CD4-positive, CD25-positive, alpha-beta regulatory T cell (primary cell): Measurements from ENCODE around the gene ARL17A. TPM values are rescaled to one million over a fixed set of nuclear protein-coding genes. Genes with fewer than 3 reads are reported as not detected.
"Not testable (repeated sequence)": the region's sequence is repeated elsewhere in the genome, so short reads cannot be mapped to it uniquely, and the experiment has no call there.

Source experiments
- ATAC-seq, 2 donors: fragments of 150-1000 bp; cut with Tn5 transposase; one replicate each; pipeline ENCODE4 v1.10.0; 2021; ENCODE audit warnings: low read depth in 2 of 2, moderate number of reproducible peaks in 2 of 2, moderate library complexity in 1 of 2
- DNase-seq, 3 donors: peaks; one replicate each; pipeline versions ENCODE4 v3.0.0 to v3.0.0-alpha.2; 2012 to 2022; ENCODE audit warnings: mixed read lengths in 1 of 3
- H3K27ac ChIP-seq: one replicate; pipeline ENCODE4 v1.7.0; 2013; ENCODE audit warnings: mild to moderate bottlenecking, low read length; ENCODE audit not compliant: insufficient read depth, poor library complexity, severe bottlenecking
- H3K27me3 ChIP-seq: one replicate; pipeline ENCODE4 v1.7.0; 2013; ENCODE audit warnings: low read length; ENCODE audit not compliant: control insufficient read depth, insufficient read depth
- H3K36me3 ChIP-seq: one replicate; pipeline ENCODE4 v1.7.0; 2013; ENCODE audit warnings: mild to moderate bottlenecking, low read length, moderate library complexity; ENCODE audit not compliant: control insufficient read depth, insufficient read depth
- H3K4me1 ChIP-seq: 2 replicates; pipeline ENCODE4 v1.7.0; 2013; ENCODE audit warnings: mild to moderate bottlenecking, low read length; ENCODE audit not compliant: insufficient read depth, control insufficient read depth, poor library complexity, severe bottlenecking
- H3K4me3 ChIP-seq: one replicate; pipeline ENCODE4 v1.7.0; 2013; ENCODE audit warnings: low read depth, mild to moderate bottlenecking, low read length, moderate library complexity
- H3K9me3 ChIP-seq, 2 experiments: 1 replicate in 1 of 2; 2 replicates in 1 of 2; pipeline ENCODE4 v1.7.0; 2013; ENCODE audit warnings: low read length in 2 of 2, mild to moderate bottlenecking in 1 of 2, moderate library complexity in 1 of 2; ENCODE audit not compliant: control insufficient read depth in 2 of 2
- H3K27ac Mint-ChIP-seq, 3 donors: one replicate each; pipeline ENCODE4 v1.8.0; 2020 to 2022; ENCODE audit warnings: mild to moderate bottlenecking in 3 of 3, mixed read lengths in 3 of 3, moderate library complexity in 2 of 3
- H3K27me3 Mint-ChIP-seq: one replicate; pipeline ENCODE4 v1.8.0; 2022; ENCODE audit warnings: mild to moderate bottlenecking, mixed read lengths
- H3K36me3 Mint-ChIP-seq: one replicate; pipeline ENCODE4 v1.8.0; 2020; ENCODE audit warnings: mixed read lengths
- H3K4me1 Mint-ChIP-seq, 4 donors: one replicate each; pipeline ENCODE4 v1.8.0; 2020 to 2022; ENCODE audit warnings: mixed read lengths in 4 of 4, mild to moderate bottlenecking in 1 of 4
- H3K4me3 Mint-ChIP-seq, 4 donors: one replicate each; pipeline ENCODE4 v1.8.0; 2020 to 2022; ENCODE audit warnings: mild to moderate bottlenecking in 4 of 4, mixed read lengths in 4 of 4, moderate library complexity in 3 of 4
- H3K9me3 Mint-ChIP-seq, 7 donors: one replicate each; pipeline ENCODE4 v1.8.0; 2020 to 2022; ENCODE audit warnings: mixed read lengths in 7 of 7, mild to moderate bottlenecking in 3 of 7, moderate library complexity in 2 of 7
- polyA plus RNA-seq, 4 donors: library from polyadenylated mRNA; unstranded; fragments of 300-500 nt; fragmentation: Illumina TruSeq; gene quantifications; one replicate each; pipeline ENCODE4 v1.2.3, GENCODE V29; 2021
- total RNA-seq: library from RNA; stranded (reverse); gene quantifications from one replicate; pipeline ENCODE4 v1.2.3, GENCODE V29; 2022

Gene ARL17A
- total and polyA plus RNA-seq, 5 donors from 2014 or later, result 2.8 to 29.4 (median 6.5) TPM

GRCh38 chr17:46505896-46506295, 73.6 kb downstream of the ARL17A start:
- not testable (repeated sequence) for H3K27me3 Mint-ChIP-seq

GRCh38 chr17:46499437-46500139, 79.9 kb downstream of the ARL17A start:
- H3K27ac Mint-ChIP-seq, H3K27me3 ChIP-seq, DNase-seq, H3K4me3 Mint-ChIP-seq, H3K36me3 Mint-ChIP-seq, H3K27me3 Mint-ChIP-seq, H3K27ac ChIP-seq, ATAC-seq, H3K4me3 ChIP-seq, H3K9me3 ChIP-seq, H3K36me3 ChIP-seq, H3K9me3 Mint-ChIP-seq, H3K4me1 ChIP-seq: not testable (repeated sequence)
- peaks cover 4 to 11% (median 7%) of the 10 kb centered on the region in 4 donors for H3K4me1 Mint-ChIP-seq

More at GRCh38 chr17:46505896-46506295, 73.6 kb downstream of the ARL17A start:
- H3K4me1 Mint-ChIP-seq, result peaks cover 4 to 11% (median 5%) of the 10 kb centered on the region in 4 donors
- H3K36me3 ChIP-seq, H3K4me1 ChIP-seq, H3K27ac Mint-ChIP-seq, H3K36me3 Mint-ChIP-seq, H3K27me3 ChIP-seq, H3K9me3 Mint-ChIP-seq, ATAC-seq, H3K27ac ChIP-seq, H3K4me3 Mint-ChIP-seq, H3K9me3 ChIP-seq, H3K4me3 ChIP-seq, DNase-seq: not testable (repeated sequence)

GRCh38 chr17:46492021-46492420, 87.5 kb downstream of the ARL17A start:
- H3K27ac Mint-ChIP-seq, H3K27me3 Mint-ChIP-seq, H3K36me3 Mint-ChIP-seq, ATAC-seq, H3K4me3 ChIP-seq, H3K9me3 Mint-ChIP-seq, H3K27me3 ChIP-seq, H3K4me1 ChIP-seq, DNase-seq, H3K4me1 Mint-ChIP-seq, H3K9me3 ChIP-seq, H3K4me3 Mint-ChIP-seq, H3K27ac ChIP-seq, H3K36me3 ChIP-seq: not testable (repeated sequence)

- H3K4me3 Mint-ChIP-seq, H3K9me3 Mint-ChIP-seq, ATAC-seq, H3K4me1 Mint-ChIP-seq, DNase-seq, H3K27me3 ChIP-seq, H3K9me3 ChIP-seq, H3K27ac Mint-ChIP-seq, H3K36me3 Mint-ChIP-seq, H3K27ac ChIP-seq, H3K4me1 ChIP-seq, H3K4me3 ChIP-seq, H3K36me3 ChIP-seq, H3K27me3 Mint-ChIP-seq: not testable (repeated sequence)
Observed at GRCh38 chr17:46481310-46481709, 98.2 kb downstream of the ARL17A start.

DNA sequence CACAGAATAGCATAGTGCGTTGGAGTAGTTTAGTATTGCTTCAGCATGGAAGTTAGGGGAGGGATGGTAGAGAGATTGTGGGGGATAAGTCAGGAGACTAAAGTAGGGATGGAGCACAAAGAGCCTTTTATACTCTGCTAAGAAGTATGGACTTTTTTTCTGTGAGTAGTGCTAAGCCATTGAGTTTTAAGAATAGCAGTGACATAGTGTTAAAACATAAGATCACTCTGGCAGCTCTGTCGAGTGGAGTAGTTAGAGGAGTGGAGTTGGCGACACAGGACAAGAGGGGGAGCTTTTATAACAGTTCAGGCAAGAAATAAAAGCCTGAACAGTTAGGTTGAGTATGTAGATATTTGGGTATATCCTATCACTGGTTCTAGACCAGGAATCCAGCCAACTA, 100.7 kb downstream of the ARL17A start:
- not testable (repeated sequence) for H3K36me3 Mint-ChIP-seq, H3K27me3 Mint-ChIP-seq, H3K4me1 ChIP-seq, DNase-seq, H3K27ac Mint-ChIP-seq, H3K36me3 ChIP-seq, H3K4me3 ChIP-seq, H3K27ac ChIP-seq, H3K27me3 ChIP-seq, H3K9me3 Mint-ChIP-seq, H3K4me3 Mint-ChIP-seq, ATAC-seq, H3K9me3 ChIP-seq, H3K4me1 Mint-ChIP-seq

DNA sequence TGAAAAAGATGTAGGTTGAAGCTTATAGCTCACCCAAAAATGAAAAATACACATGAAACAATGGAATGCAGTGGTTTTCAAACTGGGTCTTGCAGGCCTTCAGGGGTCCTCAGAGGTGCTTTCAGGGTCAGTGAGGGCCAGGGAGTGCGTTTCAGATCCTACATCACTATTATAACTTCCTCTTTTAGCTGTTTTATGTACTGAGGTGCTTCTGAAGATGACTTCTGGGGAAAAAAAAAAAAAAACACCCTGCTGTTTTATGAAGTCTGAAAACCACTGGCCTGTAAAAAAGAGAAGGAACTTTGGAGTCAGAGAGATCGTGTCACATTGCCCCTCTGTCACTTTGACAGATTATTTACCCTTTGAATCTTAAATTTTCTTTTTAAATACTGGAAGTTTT, 103.9 kb downstream of the ARL17A start:
- H3K27me3 Mint-ChIP-seq, H3K4me3 ChIP-seq, H3K9me3 ChIP-seq, ATAC-seq, H3K27ac ChIP-seq, H3K4me3 Mint-ChIP-seq, H3K4me1 Mint-ChIP-seq, DNase-seq, H3K36me3 ChIP-seq, H3K36me3 Mint-ChIP-seq, H3K27me3 ChIP-seq, H3K9me3 Mint-ChIP-seq, H3K4me1 ChIP-seq, H3K27ac Mint-ChIP-seq: not testable (repeated sequence)

GRCh38 chr17:46474489-46474888, 105.0 kb downstream of the ARL17A start:
- H3K36me3 ChIP-seq, H3K27me3 Mint-ChIP-seq, H3K27ac ChIP-seq, H3K9me3 Mint-ChIP-seq, H3K4me3 Mint-ChIP-seq, H3K27me3 ChIP-seq, H3K36me3 Mint-ChIP-seq, H3K4me1 Mint-ChIP-seq, H3K4me3 ChIP-seq, H3K9me3 ChIP-seq, H3K4me1 ChIP-seq, ATAC-seq, DNase-seq, H3K27ac Mint-ChIP-seq: not testable (repeated sequence)

- not testable (repeated sequence) for H3K9me3 Mint-ChIP-seq, H3K36me3 ChIP-seq, DNase-seq, H3K4me3 Mint-ChIP-seq, H3K9me3 ChIP-seq, H3K4me1 Mint-ChIP-seq, H3K27ac ChIP-seq, H3K36me3 Mint-ChIP-seq, H3K27me3 Mint-ChIP-seq, ATAC-seq, H3K4me3 ChIP-seq, H3K27ac Mint-ChIP-seq, H3K27me3 ChIP-seq, H3K4me1 ChIP-seq
Observed at GRCh38 chr17:46467618-46468017, 111.9 kb downstream of the ARL17A start.
